ENCODE measurements around the gene ANK2. TPM values are rescaled to one million over a fixed set of nuclear protein-coding genes. Genes with fewer than 3 reads are reported as not detected.

Gene ANK2
- total and polyA plus RNA-seq, 2 of the 13 experiments (the other 11 are each of a cell fraction or from before 2014, with no cell fraction given): 2.7 to 15.1 TPM

GRCh38 chr4:113404167-113404571 lies 354.7 kb downstream of the ANK2 start (continued):
- TF ChIP-seq ZBTB46 (CRISPR knock-in tag; IDR thresholded peaks at IDR 0.05; ENCODE audit: borderline replicate concordance) (no peak), NR2F2 (IDR thresholded peaks at IDR 0.05; ENCODE audit: borderline replicate concordance, low read depth) (peak; percentile 81), MIXL1 (CRISPR knock-in tag; IDR thresholded peaks at IDR 0.05) (peak; percentile 100), ZMAT3 (CRISPR knock-in tag; conservative IDR thresholded peaks at IDR 0.05) (no peak; the same call in 1 of the 2 replicates), RAD51 (IDR thresholded peaks at IDR 0.05; ENCODE audit: borderline replicate concordance) (no peak), ZNF652 (CRISPR knock-in tag; IDR thresholded peaks at IDR 0.05; ENCODE audit: borderline replicate concordance, low read depth) (peak; percentile 56; the same call in 1 of the 2 replicates), HDAC2 (CRISPR knock-in tag; IDR thresholded peaks at IDR 0.05) (peak; percentile 92), HNF4A (CRISPR knock-in tag; IDR thresholded peaks at IDR 0.05) (peak; percentile 99), ZSCAN22 (CRISPR knock-in tag; IDR thresholded peaks at IDR 0.05) (no peak), HNRNPL (IDR thresholded peaks at IDR 0.05; ENCODE audit: low read depth, low read length) (no peak), FLYWCH1 (CRISPR knock-in tag; IDR thresholded peaks at IDR 0.05) (no peak), FIP1L1 (IDR thresholded peaks at IDR 0.05; ENCODE audit: borderline replicate concordance, insufficient read depth, low read depth, low read length) (no peak), ZGPAT (CRISPR knock-in tag; IDR thresholded peaks at IDR 0.05) (peak; percentile 79; the same call in 1 of the 2 replicates), ZNF777 (CRISPR knock-in tag; IDR thresholded peaks at IDR 0.05) (no peak), MED1 (CRISPR knock-in tag; IDR thresholded peaks at IDR 0.05) (peak; percentile 87), BHLHE40 (IDR thresholded peaks at IDR 0.05; ENCODE audit: low read length) (no peak), MIER2 (CRISPR knock-in tag; IDR thresholded peaks at IDR 0.05) (peak; percentile 79), ZNF879 (CRISPR knock-in tag; IDR thresholded peaks at IDR 0.05) (no peak)
- TF ChIP-seq, protein P1, sequence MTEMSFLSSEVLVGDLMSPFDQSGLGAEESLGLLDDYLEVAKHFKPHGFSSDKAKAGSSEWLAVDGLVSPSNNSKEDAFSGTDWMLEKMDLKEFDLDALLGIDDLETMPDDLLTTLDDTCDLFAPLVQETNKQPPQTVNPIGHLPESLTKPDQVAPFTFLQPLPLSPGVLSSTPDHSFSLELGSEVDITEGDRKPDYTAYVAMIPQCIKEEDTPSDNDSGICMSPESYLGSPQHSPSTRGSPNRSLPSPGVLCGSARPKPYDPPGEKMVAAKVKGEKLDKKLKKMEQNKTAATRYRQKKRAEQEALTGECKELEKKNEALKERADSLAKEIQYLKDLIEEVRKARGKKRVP (CRISPR knock-in tag; IDR thresholded peaks at IDR 0.05): peak in 1 of 2 experiments; percentile 80; a peak in 2 of 4 replicates
- TF ChIP-seq, protein P2, sequence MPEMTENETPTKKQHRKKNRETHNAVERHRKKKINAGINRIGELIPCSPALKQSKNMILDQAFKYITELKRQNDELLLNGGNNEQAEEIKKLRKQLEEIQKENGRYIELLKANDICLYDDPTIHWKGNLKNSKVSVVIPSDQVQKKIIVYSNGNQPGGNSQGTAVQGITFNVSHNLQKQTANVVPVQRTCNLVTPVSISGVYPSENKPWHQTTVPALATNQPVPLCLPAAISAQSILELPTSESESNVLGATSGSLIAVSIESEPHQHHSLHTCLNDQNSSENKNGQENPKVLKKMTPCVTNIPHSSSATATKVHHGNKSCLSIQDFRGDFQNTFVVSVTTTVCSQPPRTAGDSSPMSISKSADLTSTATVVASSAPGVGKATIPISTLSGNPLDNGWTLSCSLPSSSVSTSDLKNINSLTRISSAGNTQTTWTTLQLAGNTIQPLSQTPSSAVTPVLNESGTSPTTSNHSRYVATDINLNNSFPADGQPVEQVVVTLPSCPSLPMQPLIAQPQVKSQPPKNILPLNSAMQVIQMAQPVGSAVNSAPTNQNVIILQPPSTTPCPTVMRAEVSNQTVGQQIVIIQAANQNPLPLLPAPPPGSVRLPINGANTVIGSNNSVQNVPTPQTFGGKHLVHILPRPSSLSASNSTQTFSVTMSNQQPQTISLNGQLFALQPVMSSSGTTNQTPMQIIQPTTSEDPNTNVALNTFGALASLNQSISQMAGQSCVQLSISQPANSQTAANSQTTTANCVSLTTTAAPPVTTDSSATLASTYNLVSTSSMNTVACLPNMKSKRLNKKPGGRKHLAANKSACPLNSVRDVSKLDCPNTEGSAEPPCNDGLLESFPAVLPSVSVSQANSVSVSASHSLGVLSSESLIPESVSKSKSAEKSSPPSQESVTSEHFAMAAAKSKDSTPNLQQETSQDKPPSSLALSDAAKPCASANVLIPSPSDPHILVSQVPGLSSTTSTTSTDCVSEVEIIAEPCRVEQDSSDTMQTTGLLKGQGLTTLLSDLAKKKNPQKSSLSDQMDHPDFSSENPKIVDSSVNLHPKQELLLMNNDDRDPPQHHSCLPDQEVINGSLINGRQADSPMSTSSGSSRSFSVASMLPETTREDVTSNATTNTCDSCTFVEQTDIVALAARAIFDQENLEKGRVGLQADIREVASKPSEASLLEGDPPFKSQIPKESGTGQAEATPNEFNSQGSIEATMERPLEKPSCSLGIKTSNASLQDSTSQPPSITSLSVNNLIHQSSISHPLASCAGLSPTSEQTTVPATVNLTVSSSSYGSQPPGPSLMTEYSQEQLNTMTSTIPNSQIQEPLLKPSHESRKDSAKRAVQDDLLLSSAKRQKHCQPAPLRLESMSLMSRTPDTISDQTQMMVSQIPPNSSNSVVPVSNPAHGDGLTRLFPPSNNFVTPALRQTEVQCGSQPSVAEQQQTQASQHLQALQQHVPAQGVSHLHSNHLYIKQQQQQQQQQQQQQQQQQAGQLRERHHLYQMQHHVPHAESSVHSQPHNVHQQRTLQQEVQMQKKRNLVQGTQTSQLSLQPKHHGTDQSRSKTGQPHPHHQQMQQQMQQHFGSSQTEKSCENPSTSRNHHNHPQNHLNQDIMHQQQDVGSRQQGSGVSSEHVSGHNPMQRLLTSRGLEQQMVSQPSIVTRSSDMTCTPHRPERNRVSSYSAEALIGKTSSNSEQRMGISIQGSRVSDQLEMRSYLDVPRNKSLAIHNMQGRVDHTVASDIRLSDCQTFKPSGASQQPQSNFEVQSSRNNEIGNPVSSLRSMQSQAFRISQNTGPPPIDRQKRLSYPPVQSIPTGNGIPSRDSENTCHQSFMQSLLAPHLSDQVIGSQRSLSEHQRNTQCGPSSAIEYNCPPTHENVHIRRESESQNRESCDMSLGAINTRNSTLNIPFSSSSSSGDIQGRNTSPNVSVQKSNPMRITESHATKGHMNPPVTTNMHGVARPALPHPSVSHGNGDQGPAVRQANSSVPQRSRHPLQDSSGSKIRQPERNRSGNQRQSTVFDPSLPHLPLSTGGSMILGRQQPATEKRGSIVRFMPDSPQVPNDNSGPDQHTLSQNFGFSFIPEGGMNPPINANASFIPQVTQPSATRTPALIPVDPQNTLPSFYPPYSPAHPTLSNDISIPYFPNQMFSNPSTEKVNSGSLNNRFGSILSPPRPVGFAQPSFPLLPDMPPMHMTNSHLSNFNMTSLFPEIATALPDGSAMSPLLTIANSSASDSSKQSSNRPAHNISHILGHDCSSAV (CRISPR knock-in tag; IDR thresholded peaks at IDR 0.05; ENCODE audit: borderline replicate concordance): no peak
